GM23248 (cell line): Measurements from ENCODE around the gene PTPN14. TPM values are rescaled to one million over a fixed set of nuclear protein-coding genes. Genes with fewer than 3 reads are reported as not detected.

Source experiments
- DNase-seq: peaks from one replicate; pipeline ENCODE4 v3.0.0-alpha.2; 2015
- H2AFZ ChIP-seq: fragments of 200-600 bp; sonication (generic); 2 replicates; pipeline ENCODE4 v1.6.1; 2016; ENCODE audit warnings: antibody characterized with exemption
- H3F3A ChIP-seq: fragments of 200-600 bp; sonication (generic); 2 replicates; pipeline ENCODE4 v1.6.1; 2016; ENCODE audit warnings: mild to moderate bottlenecking, antibody characterized with exemption, mixed run types; ENCODE audit not compliant: insufficient read depth
- H3K27ac ChIP-seq: fragments of 200-600 bp; sonication (generic); 2 replicates; pipeline ENCODE4 v1.5.1; 2016; ENCODE audit warnings: mild to moderate bottlenecking
- H3K27me3 ChIP-seq: fragments of 200-600 bp; sonication (generic); replicated peaks from 2 replicates; pipeline ENCODE4 v1.6.1; 2016; ENCODE audit warnings: mild to moderate bottlenecking; ENCODE audit not compliant: insufficient read depth
- H3K36me3 ChIP-seq: fragments of 200-600 bp; sonication (generic); 2 replicates; pipeline ENCODE4 v1.6.1; 2016; ENCODE audit warnings: low read depth, mild to moderate bottlenecking
- H3K4me1 ChIP-seq: fragments of 200-600 bp; sonication (generic); 2 replicates; pipeline ENCODE4 v1.6.1; 2016; ENCODE audit warnings: mild to moderate bottlenecking; ENCODE audit not compliant: insufficient read depth
- H3K4me2 ChIP-seq: fragments of 200-600 bp; sonication (generic); one replicate; pipeline ENCODE4 v1.6.1; 2016; ENCODE audit warnings: mild to moderate bottlenecking; ENCODE audit not compliant: unreplicated experiment
- H3K4me3 ChIP-seq: fragments of 200-600 bp; sonication (generic); 2 replicates; pipeline ENCODE4 v1.5.1; 2016; ENCODE audit warnings: mild to moderate bottlenecking
- H3K79me2 ChIP-seq: fragments of 200-600 bp; sonication (generic); 2 replicates; pipeline ENCODE4 v1.6.1; 2016; ENCODE audit warnings: mild to moderate bottlenecking; ENCODE audit not compliant: insufficient read depth
- H3K9ac ChIP-seq: fragments of 200-600 bp; sonication (generic); 2 replicates; pipeline ENCODE4 v1.6.1; 2016; ENCODE audit warnings: mild to moderate bottlenecking
- H3K9me2 ChIP-seq: fragments of 200-600 bp; sonication (generic); 2 replicates; pipeline ENCODE4 v1.6.1; 2016; ENCODE audit warnings: mixed run types, mild to moderate bottlenecking, moderate library complexity; ENCODE audit not compliant: insufficient read depth
- H3K9me3 ChIP-seq: fragments of 200-600 bp; sonication (generic); one replicate; pipeline ENCODE4 v1.6.1; 2017; ENCODE audit warnings: low read depth
- H4K20me1 ChIP-seq: fragments of 200-600 bp; sonication (generic); 2 replicates; pipeline ENCODE4 v1.6.0; 2016; ENCODE audit not compliant: insufficient read depth
- EZH2 ChIP-seq: fragments of 200-600 bp; sonication (generic); IDR thresholded peaks from 2 replicates; pipeline ENCODE4 v1.6.1; 2018; ENCODE audit warnings: antibody characterized with exemption, mild to moderate bottlenecking; ENCODE audit not compliant: insufficient read depth, poor library complexity, severe bottlenecking
- EZH2phosphoT487 ChIP-seq: fragments of 200-600 bp; sonication (generic); IDR thresholded peaks from 2 replicates; pipeline ENCODE4 v1.6.1; 2018; ENCODE audit warnings: antibody characterized with exemption, moderate library complexity, mild to moderate bottlenecking, low read depth; ENCODE audit not compliant: insufficient read depth
- WGBS, 2 experiments: methylation state at CpG; one replicate each; pipeline ENCODE4 v1.1.6; 2015 to 2017; ENCODE audit warnings: low lambda C conversion rate in 2 of 2, low coverage in 1 of 2; ENCODE audit errors: missing lambda C conversion rate in 2 of 2; 5-methylcytosine and 5-hydroxymethylcytosine counted together
- in situ Hi-C: fragments of 300-500 bp; cut with MboI; formaldehyde crosslinking; loops from 2 replicates; pipeline ENCODE4 v1.15.0; 2020
- polyA plus RNA-seq: library from polyadenylated mRNA; unstranded; fragments of >200 nt; fragmentation: Nextera tagmentation; extraction: Ambion mirVana; gene quantifications from 2 replicates; pipeline ENCODE4 v1.2.1, GENCODE V29; 2016
- total RNA-seq: library from RNA; depleted of rRNA; stranded (reverse); fragments of >200 nt; shearing (Covaris generic); gene quantifications from 2 replicates; pipeline ENCODE4 v1.2.3, GENCODE V29; 2014

PTPN14 gene
- total and polyA plus RNA-seq, 2 experiments from 2014 or later, result 38.7 to 49.8 TPM

- H3F3A ChIP-seq, result peaks cover 36% of the 10 kb centered on the region
- H3K27me3 ChIP-seq, result no peaks in the 10 kb centered on the region
- H3K79me2 ChIP-seq, result peaks cover 61% of the 10 kb centered on the region
- in situ Hi-C loops, result no loop called here
- no peak overlapping the region for H3K4me3 ChIP-seq
- H3K36me3 ChIP-seq, result peaks cover 57% of the 10 kb centered on the region
- peaks cover 8% of the 10 kb centered on the region for H3K4me1 ChIP-seq
- no peak for TF ChIP-seq EZH2
- TF ChIP-seq EZH2phosphoT487, result no peak
- no peak for DNase-seq
- H4K20me1 ChIP-seq, result no peaks in the 10 kb centered on the region
- WGBS, 2 experiments, result 94 to 96% methylated on average over 12 of the region's 12 CpGs
- no peaks in the 10 kb centered on the region for H3K9me2 ChIP-seq
- H3K4me2 ChIP-seq, result no peak overlapping the region
- H2AFZ ChIP-seq, result no peak overlapping the region
- no peak overlapping the region for H3K9ac ChIP-seq
- no peaks in the 10 kb centered on the region for H3K9me3 ChIP-seq
- no peak overlapping the region for H3K27ac ChIP-seq
Observed at GRCh38 chr1:214391873-214392645, 159.3 kb downstream of the PTPN14 start.

GRCh38 chr1:214389734-214390133 lies 161.7 kb downstream of the PTPN14 start:
- in situ Hi-C loops, result no loop called here
- Histone ChIP-seq H3F3A (peaks cover 36% of the 10 kb centered on the region), H3K4me2 (no peak overlapping the region), H3K9ac (no peak overlapping the region), H4K20me1 (no peaks in the 10 kb centered on the region), H3K9me3 (no peaks in the 10 kb centered on the region), H2AFZ (no peak overlapping the region), H3K36me3 (peaks cover 55% of the 10 kb centered on the region), H3K27me3 (no peaks in the 10 kb centered on the region), H3K9me2 (no peaks in the 10 kb centered on the region), H3K4me3 (no peak overlapping the region), H3K79me2 (peaks cover 52% of the 10 kb centered on the region), H3K27ac (no peak overlapping the region), H3K4me1 (peaks cover 10% of the 10 kb centered on the region)
- 62 to 66% methylated on average over 4 of the region's 4 CpGs for WGBS, 2 experiments
- TF ChIP-seq EZH2, result no peak
- no peak for TF ChIP-seq EZH2phosphoT487
- peak; percentile 22 for DNase-seq

- no peaks in the 10 kb centered on the region for H3K9me2 ChIP-seq
- DNase-seq, result peak; percentile 87
- H3K9ac ChIP-seq, result peak overlapping the region; percentile 55
- TF ChIP-seq EZH2, result no peak
- no peak for TF ChIP-seq EZH2phosphoT487
- in situ Hi-C loops, result no loop called here
- peak overlapping the region; percentile 17; the same call in 1 of the 2 replicates for H3K4me3 ChIP-seq
- peaks cover 27% of the 10 kb centered on the region for H3F3A ChIP-seq
- 42 to 54% methylated on average over 14 of the region's 14 CpGs for whole genome bisulfite sequencing, 2 experiments
- H2AFZ ChIP-seq, result no peak overlapping the region
- H3K27ac ChIP-seq, result peak overlapping the region; percentile 71
- peaks cover 50% of the 10 kb centered on the region for H3K36me3 ChIP-seq
- H4K20me1 ChIP-seq, result no peaks in the 10 kb centered on the region
- peaks cover 8% of the 10 kb centered on the region; the same call in 1 of the 2 replicates for H3K4me1 ChIP-seq
- peak overlapping the region; percentile 40 for H3K4me2 ChIP-seq
- no peaks in the 10 kb centered on the region for H3K9me3 ChIP-seq
- no peaks in the 10 kb centered on the region for H3K27me3 ChIP-seq
- peaks cover 56% of the 10 kb centered on the region for H3K79me2 ChIP-seq
Observed at GRCh38 chr1:214386747-214387146, 164.7 kb downstream of the PTPN14 start.

GRCh38 chr1:214386333-214386732 lies 165.1 kb downstream of the PTPN14 start:
- Histone ChIP-seq H3F3A (peaks cover 27% of the 10 kb centered on the region; the same call in 1 of the 2 replicates), H3K9me3 (no peaks in the 10 kb centered on the region), H3K79me2 (peaks cover 56% of the 10 kb centered on the region), H3K4me1 (peaks cover 8% of the 10 kb centered on the region; the same call in 1 of the 2 replicates), H2AFZ (no peak overlapping the region), H3K9me2 (no peaks in the 10 kb centered on the region), H3K27ac (peak overlapping the region; percentile 71), H3K36me3 (peaks cover 50% of the 10 kb centered on the region), H3K27me3 (no peaks in the 10 kb centered on the region), H3K4me3 (peak overlapping the region; percentile 17; the same call in 1 of the 2 replicates), H3K4me2 (peak overlapping the region; percentile 40), H4K20me1 (no peaks in the 10 kb centered on the region), H3K9ac (peak overlapping the region; percentile 55)
- peak; percentile 33 for DNase-seq
- in situ Hi-C loops, result no loop called here
- no peak for TF ChIP-seq EZH2
- TF ChIP-seq EZH2phosphoT487, result no peak
- 46 to 51% methylated on average over 7 of the region's 7 CpGs for WGBS, 2 experiments
